ENCODE measurements around the gene PLPPR1. TPM values are rescaled to one million over a fixed set of nuclear protein-coding genes. Genes with fewer than 3 reads are reported as not detected.

PLPPR1 gene
- total RNA-seq, 1 donor: not detected

DNA sequence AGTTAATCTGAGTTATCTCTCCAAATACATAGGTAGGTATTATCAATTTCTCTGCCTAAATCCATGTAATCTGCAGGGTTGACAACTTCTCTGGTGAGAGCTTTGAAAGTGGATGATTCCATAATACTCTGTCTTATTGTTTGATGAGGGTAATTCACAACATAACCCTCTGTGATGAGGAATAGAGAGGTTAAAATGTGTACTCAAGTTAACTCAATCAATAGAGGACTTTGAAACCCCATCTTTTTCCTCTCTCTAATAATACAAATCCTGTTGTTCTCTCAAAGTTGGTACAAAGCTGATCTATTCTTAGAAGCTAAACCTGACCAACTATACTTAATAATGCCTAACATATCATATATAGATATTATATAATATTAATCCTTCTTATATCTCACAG, 100.1 kb downstream of the PLPPR1 start:
- Histone ChIP-seq H3K9me3 (ENCODE audit: low read depth, low read length) (no peaks in the 10 kb centered on the region), H3K4me3 (ENCODE audit: low read length) (no peak overlapping the region), H3K27me3 (ENCODE audit: insufficient read depth, low read length) (no peaks in the 10 kb centered on the region), H3K4me1 (ENCODE audit: insufficient read depth, low read length) (no peaks in the 10 kb centered on the region)

DNA sequence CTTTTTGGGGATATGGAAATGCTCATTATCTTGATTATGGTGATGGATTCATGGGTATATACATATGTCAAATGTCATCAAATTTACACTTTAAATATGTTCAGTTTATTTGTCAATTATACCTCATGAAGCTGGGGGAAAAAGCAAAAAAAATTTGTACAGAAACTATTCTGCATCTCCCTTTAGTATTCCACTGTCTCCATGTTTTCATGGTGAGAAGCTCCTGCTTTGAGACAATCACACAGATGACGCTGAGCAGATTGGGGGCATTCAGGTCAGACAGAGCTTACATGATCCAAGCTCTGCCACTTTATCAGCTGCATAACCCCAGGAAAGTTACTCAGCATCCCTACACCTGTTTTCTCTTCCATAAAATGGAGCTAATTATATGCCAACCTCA, 101.5 kb downstream of the PLPPR1 start:
- Histone ChIP-seq H3K4me1 (ENCODE audit: insufficient read depth, low read length) (no peaks in the 10 kb centered on the region), H3K4me3 (ENCODE audit: low read length) (no peak overlapping the region), H3K9me3 (ENCODE audit: low read depth, low read length) (no peaks in the 10 kb centered on the region), H3K27me3 (ENCODE audit: insufficient read depth, low read length) (no peaks in the 10 kb centered on the region)

DNA sequence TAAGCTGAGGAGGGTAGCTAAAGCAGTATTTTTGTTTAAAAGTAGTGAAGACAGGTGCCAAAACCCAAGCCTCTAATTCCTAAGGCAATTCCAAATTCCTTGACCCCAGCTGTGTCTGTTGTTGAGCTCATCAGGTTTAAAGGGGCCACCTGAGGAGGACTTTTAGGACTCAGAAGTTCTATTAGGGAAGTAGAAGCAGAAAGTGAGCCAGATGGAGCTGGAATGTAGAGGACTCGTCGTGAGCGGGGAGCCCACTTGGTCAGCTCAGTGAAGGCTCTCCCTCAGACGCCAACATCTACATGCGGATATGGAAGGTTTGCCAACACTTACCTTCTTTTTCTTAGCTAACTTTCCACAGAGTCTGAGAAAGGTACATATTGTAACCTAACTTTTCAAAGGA, 102.8 kb downstream of the PLPPR1 start:
- Histone ChIP-seq H3K9me3 (ENCODE audit: low read depth, low read length) (no peaks in the 10 kb centered on the region), H3K27me3 (ENCODE audit: insufficient read depth, low read length) (no peaks in the 10 kb centered on the region), H3K4me1 (ENCODE audit: insufficient read depth, low read length) (no peaks in the 10 kb centered on the region), H3K4me3 (ENCODE audit: low read length) (no peak overlapping the region)

DNA sequence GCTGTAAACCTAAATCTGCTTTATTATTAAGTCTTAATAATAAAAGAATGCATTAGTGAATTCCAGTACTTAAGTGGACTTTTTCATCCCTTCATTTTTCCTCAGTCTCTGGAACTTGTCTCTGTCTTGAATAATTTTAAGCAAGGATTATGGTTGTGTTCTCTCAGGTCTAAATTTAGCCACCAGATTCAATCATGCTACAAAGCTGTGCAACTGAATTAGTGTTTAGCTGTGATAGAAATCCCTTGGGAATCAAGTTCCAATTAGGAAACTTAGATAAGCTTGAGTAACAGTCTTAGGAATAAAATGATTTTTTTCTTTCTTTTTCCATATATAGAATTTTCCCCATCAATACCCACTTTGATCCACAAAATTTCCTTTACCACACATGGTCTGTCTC, 104.3 kb downstream of the PLPPR1 start:
- Histone ChIP-seq H3K4me1 (ENCODE audit: insufficient read depth, low read length) (no peaks in the 10 kb centered on the region), H3K9me3 (ENCODE audit: low read depth, low read length) (no peaks in the 10 kb centered on the region), H3K4me3 (ENCODE audit: low read length) (no peak overlapping the region), H3K27me3 (ENCODE audit: insufficient read depth, low read length) (no peaks in the 10 kb centered on the region)

DNA sequence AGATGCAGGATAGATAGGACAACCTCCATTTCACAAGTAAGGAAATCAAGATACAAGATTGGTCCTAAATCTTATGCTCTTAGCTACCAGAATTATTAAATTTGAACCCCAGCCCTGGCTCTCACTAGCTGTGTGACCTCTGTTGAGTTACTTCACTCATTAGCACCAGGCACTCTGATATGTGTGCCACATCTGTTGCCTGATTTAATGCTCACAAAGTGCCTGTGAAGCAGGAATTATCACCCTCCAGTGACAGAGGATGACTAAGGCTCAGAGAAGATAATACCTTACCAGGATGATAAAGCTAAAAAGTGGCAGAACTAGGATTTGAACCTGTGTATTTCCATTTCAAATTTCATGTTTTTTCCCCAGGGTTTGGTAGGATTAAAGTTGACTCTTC, 110.0 kb downstream of the PLPPR1 start:
- H3K27me3 ChIP-seq (ENCODE audit: insufficient read depth, low read length): no peaks in the 10 kb centered on the region
- no peak overlapping the region for H3K4me3 ChIP-seq (ENCODE audit: low read length)
- H3K9me3 ChIP-seq (ENCODE audit: low read depth, low read length): no peaks in the 10 kb centered on the region
- no peaks in the 10 kb centered on the region for H3K4me1 ChIP-seq (ENCODE audit: insufficient read depth, low read length)

DNA sequence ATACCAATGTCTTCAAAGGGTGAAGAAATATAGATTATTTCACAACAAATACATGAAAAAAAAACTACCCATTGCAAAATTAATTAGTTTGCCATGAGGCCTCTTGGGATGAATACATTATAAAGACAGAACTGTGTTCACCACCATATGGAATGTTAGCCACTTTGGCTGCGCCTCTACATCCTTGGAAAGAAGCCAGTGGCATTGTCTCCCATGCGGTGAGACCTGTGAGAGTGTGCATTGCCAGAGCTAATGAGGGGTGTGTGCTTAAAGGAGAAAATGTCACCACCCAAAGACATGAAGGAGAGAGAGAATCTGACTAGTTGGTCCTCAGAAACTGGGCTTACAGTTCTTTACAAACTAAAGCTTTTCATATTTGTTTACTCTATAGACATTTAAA, 110.6 kb downstream of the PLPPR1 start:
- Histone ChIP-seq H3K4me1 (ENCODE audit: insufficient read depth, low read length) (no peaks in the 10 kb centered on the region), H3K27me3 (ENCODE audit: insufficient read depth, low read length) (no peaks in the 10 kb centered on the region), H3K4me3 (ENCODE audit: low read length) (no peak overlapping the region), H3K9me3 (ENCODE audit: low read depth, low read length) (no peaks in the 10 kb centered on the region)

DNA sequence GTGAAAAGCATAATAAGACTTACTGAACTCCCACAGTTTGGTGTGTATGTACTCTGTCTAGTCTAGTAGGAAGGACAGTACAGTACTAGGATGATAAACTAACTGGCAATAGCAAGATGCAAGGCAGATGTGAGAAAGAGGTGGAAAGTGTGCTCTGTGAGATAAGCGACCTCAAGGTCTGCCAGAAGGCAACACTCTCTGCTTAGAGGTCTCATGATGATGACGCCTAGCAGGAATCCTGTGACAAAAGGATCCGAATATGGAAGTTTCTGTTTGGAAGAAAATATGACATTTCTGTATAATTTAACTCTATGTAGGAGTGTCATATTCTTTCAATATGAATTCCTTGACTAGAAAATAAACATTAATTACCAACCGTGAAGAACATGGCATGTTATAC, 112.2 kb downstream of the PLPPR1 start:
- H3K4me3 ChIP-seq (ENCODE audit: low read length): no peak overlapping the region
- no peaks in the 10 kb centered on the region for H3K9me3 ChIP-seq (ENCODE audit: low read depth, low read length)
- H3K27me3 ChIP-seq (ENCODE audit: insufficient read depth, low read length): no peaks in the 10 kb centered on the region
- no peaks in the 10 kb centered on the region for H3K4me1 ChIP-seq (ENCODE audit: insufficient read depth, low read length)

DNA sequence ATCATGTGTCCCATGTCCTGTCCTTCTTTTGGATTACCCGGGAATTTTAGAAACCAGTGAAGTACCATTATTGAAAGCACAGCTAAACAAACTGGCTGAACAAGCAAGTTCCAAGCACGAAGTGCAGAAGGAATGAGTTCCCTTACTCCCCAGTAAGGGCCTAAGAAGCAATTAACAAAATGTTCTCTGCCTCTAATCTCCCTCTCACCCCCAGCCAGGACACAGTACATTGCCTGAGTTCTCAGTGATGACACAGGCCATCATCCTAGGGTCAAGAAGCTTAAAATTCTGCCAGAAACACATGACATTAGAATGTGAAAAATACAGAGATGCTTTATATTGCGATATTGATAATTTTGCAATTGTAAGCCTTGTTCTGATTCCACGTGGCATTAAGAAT, 118.0 kb downstream of the PLPPR1 start:
- no peaks in the 10 kb centered on the region for H3K4me1 ChIP-seq (ENCODE audit: insufficient read depth, low read length)
- no peaks in the 10 kb centered on the region for H3K9me3 ChIP-seq (ENCODE audit: low read depth, low read length)
- H3K27me3 ChIP-seq (ENCODE audit: insufficient read depth, low read length): no peaks in the 10 kb centered on the region
- H3K4me3 ChIP-seq (ENCODE audit: low read length): no peak overlapping the region

DNA sequence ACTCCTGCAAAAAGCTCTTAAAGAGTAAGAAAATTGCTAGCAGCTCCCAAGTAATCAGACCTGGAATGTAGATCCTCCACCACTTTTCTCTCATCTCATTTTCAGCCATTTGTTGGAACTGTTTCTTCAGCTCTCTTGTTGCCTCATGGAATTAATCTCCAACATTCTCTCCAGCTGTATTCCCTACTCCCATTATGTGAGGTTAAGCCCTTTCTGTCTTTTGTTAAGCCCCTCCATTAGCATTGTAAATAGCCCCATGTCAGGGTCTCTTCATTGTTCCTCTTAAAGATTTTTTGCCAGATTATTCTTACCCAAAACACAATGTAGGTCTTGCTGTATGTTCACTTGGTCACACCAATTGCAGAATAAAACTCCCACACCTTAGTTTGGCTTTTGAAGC, 119.8 kb downstream of the PLPPR1 start:
- Histone ChIP-seq H3K4me1 (ENCODE audit: insufficient read depth, low read length) (no peaks in the 10 kb centered on the region), H3K9me3 (ENCODE audit: low read depth, low read length) (no peaks in the 10 kb centered on the region), H3K4me3 (ENCODE audit: low read length) (no peak overlapping the region), H3K27me3 (ENCODE audit: insufficient read depth, low read length) (no peaks in the 10 kb centered on the region)

DNA sequence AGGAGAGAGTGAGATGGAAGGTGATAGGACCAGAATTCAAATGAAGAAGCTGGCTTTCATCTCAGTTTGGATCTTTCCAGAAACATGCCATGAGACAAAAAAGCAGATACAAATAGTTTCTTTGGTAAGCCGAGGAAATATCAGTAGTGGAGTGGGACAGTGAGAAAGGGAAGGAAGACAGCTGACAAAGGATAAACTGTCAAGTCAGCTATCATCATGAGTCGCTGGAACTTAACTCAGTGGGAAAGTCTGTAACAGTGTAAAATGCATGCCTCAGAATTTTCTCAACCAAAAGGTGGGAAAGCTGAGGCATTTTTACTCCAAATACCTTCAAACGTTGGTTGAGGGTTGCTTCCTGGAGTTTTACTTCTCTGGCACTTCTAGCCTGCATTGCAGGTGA, 129.8 kb downstream of the PLPPR1 start:
- H3K4me3 ChIP-seq (ENCODE audit: low read length): no peak overlapping the region
- no peaks in the 10 kb centered on the region for H3K4me1 ChIP-seq (ENCODE audit: insufficient read depth, low read length)
- H3K27me3 ChIP-seq (ENCODE audit: insufficient read depth, low read length): no peaks in the 10 kb centered on the region
- no peaks in the 10 kb centered on the region for H3K9me3 ChIP-seq (ENCODE audit: low read depth, low read length)

DNA sequence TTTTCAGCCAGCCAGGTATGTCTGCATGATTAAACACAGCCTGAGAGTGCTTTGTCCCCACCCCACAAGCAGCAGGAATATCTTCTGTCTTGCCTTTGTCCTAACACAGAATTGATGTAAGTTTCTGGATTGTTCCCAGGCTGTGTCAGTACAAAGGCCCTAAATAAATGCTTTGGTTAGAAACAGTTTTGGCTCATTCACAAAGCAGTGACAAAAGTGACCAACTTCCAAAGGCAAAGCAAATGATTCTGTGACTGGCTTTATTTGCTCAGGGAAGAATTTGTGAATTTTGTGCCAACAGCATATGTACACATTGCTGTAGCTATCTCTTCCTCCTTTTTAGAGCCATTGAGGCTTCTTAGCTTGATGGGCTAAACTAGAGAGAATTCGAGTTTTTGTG, 133.7 kb downstream of the PLPPR1 start:
- Histone ChIP-seq H3K4me3 (ENCODE audit: low read length) (no peak overlapping the region), H3K9me3 (ENCODE audit: low read depth, low read length) (no peaks in the 10 kb centered on the region), H3K4me1 (ENCODE audit: insufficient read depth, low read length) (no peaks in the 10 kb centered on the region), H3K27me3 (ENCODE audit: insufficient read depth, low read length) (no peaks in the 10 kb centered on the region)

DNA sequence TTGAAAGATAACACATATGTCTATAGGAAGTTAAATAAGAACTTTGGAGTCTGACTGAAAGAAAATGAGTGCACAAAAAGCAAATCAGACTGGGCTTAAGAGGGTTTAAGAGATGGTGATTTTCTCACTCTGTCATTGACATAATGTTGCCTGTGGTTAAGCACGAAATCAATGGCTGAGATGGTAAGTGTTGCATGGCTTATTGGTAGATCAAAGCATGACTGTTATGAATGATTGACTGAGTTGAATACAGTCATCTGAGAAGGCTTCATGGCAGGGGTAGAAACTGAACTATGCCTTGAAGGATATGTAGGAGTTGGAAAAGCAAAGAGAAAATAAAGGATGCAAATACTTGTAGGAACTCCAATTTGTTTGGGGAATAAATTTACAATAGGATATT, 136.6 kb downstream of the PLPPR1 start:
- H3K4me1 ChIP-seq (ENCODE audit: insufficient read depth, low read length): no peaks in the 10 kb centered on the region
- no peaks in the 10 kb centered on the region for H3K9me3 ChIP-seq (ENCODE audit: low read depth, low read length)
- H3K27me3 ChIP-seq (ENCODE audit: insufficient read depth, low read length): no peaks in the 10 kb centered on the region
- H3K4me3 ChIP-seq (ENCODE audit: low read length): no peak overlapping the region

DNA sequence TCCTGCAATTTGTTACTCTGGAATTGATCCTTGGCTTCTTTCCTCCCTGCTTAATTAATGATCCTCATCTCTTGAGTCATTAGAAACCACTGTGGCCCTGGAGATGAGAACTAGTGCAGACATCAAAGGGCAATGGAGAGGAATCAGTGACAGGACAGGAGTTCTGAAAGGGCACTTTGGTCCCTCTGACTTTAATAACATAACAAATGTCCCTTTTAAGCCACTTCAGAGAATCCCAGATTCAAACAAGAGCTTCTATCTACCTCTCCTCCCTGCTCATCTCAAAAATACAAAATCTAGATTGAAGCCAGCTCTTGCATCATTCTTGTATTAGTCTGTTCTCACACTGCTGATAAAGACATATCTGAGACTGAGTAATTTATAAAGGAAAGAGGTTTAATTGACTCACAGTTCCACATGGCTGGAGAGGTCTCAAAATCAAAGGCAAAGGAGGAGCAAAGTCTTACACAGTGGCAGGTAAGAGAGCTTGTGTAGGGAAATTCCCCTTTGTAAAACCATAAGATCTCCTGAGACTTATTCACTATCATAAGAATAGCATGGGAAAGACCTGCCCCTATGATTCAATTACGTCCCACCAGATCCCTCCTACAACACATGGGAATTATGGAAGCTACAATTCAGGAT, 139.1 kb downstream of the PLPPR1 start:
- no peaks in the 10 kb centered on the region for H3K27me3 ChIP-seq (ENCODE audit: insufficient read depth, low read length)
- H3K9me3 ChIP-seq (ENCODE audit: low read depth, low read length): no peaks in the 10 kb centered on the region
- no peaks in the 10 kb centered on the region for H3K4me1 ChIP-seq (ENCODE audit: insufficient read depth, low read length)
- no peak overlapping the region for H3K4me3 ChIP-seq (ENCODE audit: low read length)

DNA sequence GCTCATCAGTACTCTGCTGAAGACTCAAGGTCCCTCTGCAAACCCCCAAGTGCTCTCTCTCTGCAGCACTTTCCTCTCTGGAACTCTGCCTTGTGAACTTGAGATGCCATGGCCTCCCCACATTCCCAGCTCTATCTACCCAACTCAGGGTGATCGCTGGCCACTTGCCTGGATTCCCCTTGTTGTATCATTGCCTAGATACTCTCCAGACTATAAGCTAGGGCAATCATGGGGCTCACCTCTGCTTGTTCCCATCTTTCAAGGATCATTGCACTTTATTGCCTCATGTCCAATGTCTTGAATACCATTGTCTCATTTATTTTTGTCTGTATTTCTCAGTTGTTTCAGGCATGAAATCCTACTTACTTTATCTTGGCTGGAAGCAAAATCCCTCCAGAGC, 144.1 kb downstream of the PLPPR1 start:
- H3K27me3 ChIP-seq (ENCODE audit: insufficient read depth, low read length): no peaks in the 10 kb centered on the region
- no peaks in the 10 kb centered on the region for H3K9me3 ChIP-seq (ENCODE audit: low read depth, low read length)
- no peak overlapping the region for H3K4me3 ChIP-seq (ENCODE audit: low read length)
- no peaks in the 10 kb centered on the region for H3K4me1 ChIP-seq (ENCODE audit: insufficient read depth, low read length)

DNA sequence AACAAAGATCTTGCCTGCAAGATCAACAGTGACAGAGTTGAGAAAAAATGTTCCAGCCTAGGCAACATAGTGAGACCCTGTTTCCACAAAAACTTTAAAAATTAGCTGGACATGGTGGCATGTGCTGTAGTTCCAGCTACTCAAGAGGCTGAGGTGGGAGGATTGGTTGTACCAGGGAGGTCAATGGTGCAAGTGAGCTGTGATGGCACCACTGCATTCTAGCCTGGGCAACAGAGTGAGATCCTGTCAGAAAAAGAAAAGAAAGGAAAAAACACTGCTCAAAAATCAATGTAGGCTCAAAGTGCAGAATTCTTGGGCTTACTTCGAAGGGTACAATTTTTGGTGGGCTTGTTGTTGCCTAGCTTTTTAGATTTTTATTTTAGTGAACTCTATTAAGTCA, 145.4 kb downstream of the PLPPR1 start:
- no peak overlapping the region for H3K4me3 ChIP-seq (ENCODE audit: low read length)
- no peaks in the 10 kb centered on the region for H3K9me3 ChIP-seq (ENCODE audit: low read depth, low read length)
- H3K4me1 ChIP-seq (ENCODE audit: insufficient read depth, low read length): no peaks in the 10 kb centered on the region
- H3K27me3 ChIP-seq (ENCODE audit: insufficient read depth, low read length): no peaks in the 10 kb centered on the region

DNA sequence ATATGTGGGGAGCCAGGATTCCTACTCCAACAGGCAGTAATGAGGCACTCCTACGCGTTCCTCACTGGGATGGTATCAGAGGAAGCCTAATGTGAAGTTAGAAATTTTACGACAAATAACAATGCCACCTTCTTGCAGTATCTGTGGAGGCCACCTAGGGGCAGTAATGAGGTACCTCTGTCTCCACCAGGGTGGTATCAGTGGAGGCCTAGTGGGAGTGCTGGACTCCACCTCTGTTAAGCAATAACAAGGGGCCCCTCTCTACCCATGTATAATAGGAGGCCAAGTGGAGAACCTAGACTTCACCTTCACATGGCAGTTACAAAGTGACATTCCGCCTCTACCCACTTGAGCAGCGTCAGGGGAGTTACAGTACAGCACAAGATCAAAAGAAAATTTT, 147.9 kb downstream of the PLPPR1 start:
- Histone ChIP-seq H3K4me1 (ENCODE audit: insufficient read depth, low read length) (no peaks in the 10 kb centered on the region), H3K4me3 (ENCODE audit: low read length) (no peak overlapping the region), H3K27me3 (ENCODE audit: insufficient read depth, low read length) (no peaks in the 10 kb centered on the region), H3K9me3 (ENCODE audit: low read depth, low read length) (no peaks in the 10 kb centered on the region)

Data from mononuclear cell (primary cell).